NCI-H345 (cell line): ENCODE data around the gene OSBPL6.

Experiments
- DNase-seq: peaks from one replicate; lab custom pipeline; 2025; lab: John Stamatoyannopoulos, UW

Gene OSBPL6

GRCh38 chr2:178359192-178359912, 165.0 kb downstream of the OSBPL6 start:
- no peak for DNase-seq

GRCh38 chr2:178361588-178361987, 167.3 kb downstream of the OSBPL6 start:
- no peak for DNase-seq

- DNase-seq, result no peak
Measured at GRCh38 chr2:178363252-178363651, 168.9 kb downstream of the OSBPL6 start.

GRCh38 chr2:178365116-178365515, 170.8 kb downstream of the OSBPL6 start:
- no peak for DNase-seq

GRCh38 chr2:178366412-178366811, 172.1 kb downstream of the OSBPL6 start:
- no peak for DNase-seq

- no peak for DNase-seq
Measured at GRCh38 chr2:178367344-178367743, 173.0 kb downstream of the OSBPL6 start.

GRCh38 chr2:178374865-178375264, 180.6 kb downstream of the OSBPL6 start:
- DNase-seq, result no peak

- DNase-seq, result no peak
Measured at GRCh38 chr2:178377046-178377445, 182.7 kb downstream of the OSBPL6 start.

GRCh38 chr2:178379162-178380004, 185.1 kb downstream of the OSBPL6 start:
- no peak for DNase-seq

- DNase-seq, result no peak
Measured at GRCh38 chr2:178380763-178381162, 186.5 kb downstream of the OSBPL6 start.

- DNase-seq, result no peak
Measured at GRCh38 chr2:178383718-178384117, 189.4 kb downstream of the OSBPL6 start.

GRCh38 chr2:178385595-178386148, 191.4 kb downstream of the OSBPL6 start:
- no peak for DNase-seq

- no peak for DNase-seq
Measured at GRCh38 chr2:178386986-178387597, 192.8 kb downstream of the OSBPL6 start.

GRCh38 chr2:178388287-178388686, 194.0 kb downstream of the OSBPL6 start:
- DNase-seq, result no peak

GRCh38 chr2:178391701-178392100, 197.4 kb downstream of the OSBPL6 start:
- DNase-seq, result no peak

- no peak for DNase-seq
Measured at GRCh38 chr2:178392215-178392614, 197.9 kb downstream of the OSBPL6 start.

- DNase-seq, result no peak
Measured at GRCh38 chr2:178394859-178395258, 200.5 kb downstream of the OSBPL6 start.

GRCh38 chr2:178395295-178395694, 201.0 kb downstream of the OSBPL6 start:
- no peak for DNase-seq

GRCh38 chr2:178395941-178396570, 201.7 kb downstream of the OSBPL6 start:
- no peak for DNase-seq

- DNase-seq, result peak; percentile 55
Measured at GRCh38 chr2:178397002-178397605, 202.8 kb downstream of the OSBPL6 start.

GRCh38 chr2:178401994-178402437, 207.7 kb downstream of the OSBPL6 start:
- no peak for DNase-seq
